Liver (tissue), 9 donors: ENCODE measurements around the gene ARHGEF9. TPM values are rescaled to one million over a fixed set of nuclear protein-coding genes. Genes with fewer than 3 reads are reported as not detected.

Experiments
- DNase-seq: peaks from one replicate; pipeline ENCODE4 v3.0.0-alpha.2; 2017; ENCODE audit warnings: low spot score
- H3K27ac ChIP-seq, 2 donors: one replicate each; pipeline ENCODE4 v1.7.0; 2013; ENCODE audit warnings: inconsistent platforms in 2 of 2, low read length in 2 of 2, control low read depth in 1 of 2, low read depth in 1 of 2, mild to moderate bottlenecking in 1 of 2
- H3K27me3 ChIP-seq, 4 donors: one replicate each; pipeline versions ENCODE4 v1.6.1 to v1.7.0; 2013; ENCODE audit warnings: low read length in 3 of 4, inconsistent platforms in 1 of 4, mild to moderate bottlenecking in 1 of 4, moderate library complexity in 1 of 4; ENCODE audit not compliant: control insufficient read depth in 4 of 4, insufficient read depth in 4 of 4
- H3K36me3 ChIP-seq, 4 donors: one replicate each; pipeline versions ENCODE4 v1.6.1 to v1.7.0; 2013; ENCODE audit warnings: low read length in 3 of 4, mild to moderate bottlenecking in 3 of 4, low read depth in 1 of 4, moderate library complexity in 1 of 4; ENCODE audit not compliant: control insufficient read depth in 4 of 4, insufficient read depth in 3 of 4
- H3K4me1 ChIP-seq, 4 donors: one replicate each; pipeline versions ENCODE4 v1.6.1 to v1.7.0; 2013; ENCODE audit warnings: low read length in 3 of 4, mild to moderate bottlenecking in 3 of 4, moderate library complexity in 1 of 4; ENCODE audit not compliant: control insufficient read depth in 4 of 4, insufficient read depth in 4 of 4
- H3K4me3 ChIP-seq, 3 donors: one replicate each; pipeline versions ENCODE4 v1.6.1 to v1.7.0; 2013; ENCODE audit warnings: low read length in 3 of 3, control low read depth in 1 of 3, low read depth in 1 of 3, mild to moderate bottlenecking in 1 of 3
- H3K9ac ChIP-seq, 2 donors: one replicate each; pipeline ENCODE4 v1.7.0; 2013; ENCODE audit warnings: low read length in 2 of 2, mild to moderate bottlenecking in 2 of 2, moderate library complexity in 2 of 2, control low read depth in 1 of 2, low read depth in 1 of 2
- H3K9me3 ChIP-seq, 4 donors: one replicate each; pipeline versions ENCODE4 v1.6.1 to v1.7.0; 2013; ENCODE audit warnings: low read length in 3 of 4; ENCODE audit not compliant: control insufficient read depth in 4 of 4
- ATF3 ChIP-seq: IDR thresholded peaks from 2 replicates; pipeline ENCODE4 v1.6.1; 2016; ENCODE audit warnings: antibody characterized with exemption
- EGR1 ChIP-seq, 2 donors: IDR thresholded peaks; 2 replicates each; pipeline ENCODE4 v1.6.1; 2016 to 2018; ENCODE audit warnings: antibody characterized with exemption in 2 of 2, low read depth in 2 of 2
- FOXA1 ChIP-seq: IDR thresholded peaks from 2 replicates; pipeline ENCODE4 v1.6.1; 2016; ENCODE audit warnings: antibody characterized with exemption
- FOXA2 ChIP-seq: IDR thresholded peaks from 2 replicates; pipeline ENCODE4 v1.6.1; 2016; ENCODE audit warnings: antibody characterized with exemption
- HNF4A ChIP-seq, 2 donors: conservative IDR thresholded peaks; 2 replicates each; pipeline ENCODE4 v1.6.1; 2016; ENCODE audit warnings: antibody characterized with exemption in 2 of 2, mild to moderate bottlenecking in 2 of 2
- HNF4G ChIP-seq: IDR thresholded peaks from 2 replicates; pipeline ENCODE4 v1.6.1; 2016; ENCODE audit warnings: antibody characterized with exemption
- NR2F2 ChIP-seq: IDR thresholded peaks from 2 replicates; pipeline ENCODE4 v1.6.1; 2016; ENCODE audit warnings: antibody characterized with exemption
- RAD21 ChIP-seq, 2 donors: IDR thresholded peaks; 2 replicates each; pipeline ENCODE4 v1.6.1; 2016; ENCODE audit warnings: antibody characterized with exemption in 2 of 2, mild to moderate bottlenecking in 2 of 2
- RXRA ChIP-seq, 2 donors: IDR thresholded peaks; 2 replicates each; pipeline ENCODE4 v1.6.1; 2017 to 2018; ENCODE audit warnings: antibody characterized with exemption in 2 of 2, mild to moderate bottlenecking in 1 of 2
- SP1 ChIP-seq: IDR thresholded peaks from 2 replicates; pipeline ENCODE4 v1.6.1; 2018; ENCODE audit warnings: antibody characterized with exemption, mild to moderate bottlenecking
- YY1 ChIP-seq: IDR thresholded peaks from 2 replicates; pipeline ENCODE4 v1.6.1; 2016; ENCODE audit warnings: antibody characterized with exemption, mild to moderate bottlenecking
- whole genome bisulfite sequencing: extraction: QIAGEN DNeasy Blood & Tissue Kit; methylation state at CpG from one replicate; pipeline ENCODE4 v1.1.7; 2013; 5-methylcytosine and 5-hydroxymethylcytosine counted together
- polyA plus RNA-seq, 2 donors: library from polyadenylated mRNA; stranded (reverse) in 1 of 2; unstranded in 1 of 2; fragments of 200-250 nt in 1 of 2; fragments of >200 nt in 1 of 2; fragmentation: Nextera tagmentation in 1 of 2; extraction: Ambion mirVana in 1 of 2; gene quantifications; one replicate each; pipeline versions ENCODE4 v1.2.1 to v1.2.3, GENCODE V29; 2013 to 2015
- total RNA-seq, 2 donors: library from RNA; depleted of rRNA; stranded (reverse); fragments of >200 nt; gene quantifications; one replicate each; pipeline ENCODE4 v1.2.3, GENCODE V29; 2014
- TF ChIP-seq, protein P1 (sequence below): fragments of 150-350 bp; IDR thresholded peaks from 2 replicates; pipeline ENCODE4 v1.5.1; 2017; ENCODE audit warnings: improper control_type of control experiment, low read depth, low read length; ENCODE audit not compliant: missing input control
- TF ChIP-seq, protein P2 (sequence below): IDR thresholded peaks from 2 replicates; pipeline ENCODE4 v1.6.1; 2016; ENCODE audit warnings: antibody characterized with exemption, mild to moderate bottlenecking
- TF ChIP-seq, protein P3 (sequence below): IDR thresholded peaks from 2 replicates; pipeline ENCODE4 v1.6.1; 2016; ENCODE audit warnings: antibody characterized with exemption
- donor health status: healthy.
- donor health status: healthy.
- donor health status: healthy.
- donor health status: healthy.
- donor health status: healthy.

Gene ARHGEF9
- total and polyA plus RNA-seq, 4 donors, result 2.1 to 9.0 (median 6.2) TPM

DNA sequence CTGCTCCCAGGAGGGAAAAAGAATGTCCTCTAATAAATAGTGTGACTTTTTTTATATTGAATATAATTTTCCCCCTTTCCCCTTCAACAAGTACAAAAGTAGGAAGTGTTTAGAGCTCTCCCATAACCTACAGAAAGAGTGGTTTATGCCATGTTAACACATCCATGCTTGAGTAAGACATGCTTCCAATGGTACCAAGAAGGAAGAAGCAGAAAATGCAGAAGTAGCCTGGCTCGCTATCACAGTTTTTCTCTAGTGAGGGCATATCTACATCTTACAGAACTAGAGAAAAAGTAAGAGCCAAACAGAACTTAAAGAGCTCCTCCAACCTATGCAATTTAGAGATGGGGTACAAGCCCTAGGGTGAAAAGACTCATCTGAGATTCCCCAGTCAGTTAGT is 82.5 kb downstream of the ARHGEF9 start:
- Histone ChIP-seq H3K9ac (no peak overlapping the region), H3K27ac (no peak overlapping the region), H3K9me3 (no peaks in the 10 kb centered on the region), H3K4me3 (no peak overlapping the region), H3K27me3 (no peaks in the 10 kb centered on the region), H3K36me3 (peaks cover 0 to 13% (median 10%) of the 10 kb centered on the region in 4 donors), H3K4me1 (no peaks in the 10 kb centered on the region)
- no peak for TF ChIP-seq HNF4G
- TF ChIP-seq, protein P1, sequence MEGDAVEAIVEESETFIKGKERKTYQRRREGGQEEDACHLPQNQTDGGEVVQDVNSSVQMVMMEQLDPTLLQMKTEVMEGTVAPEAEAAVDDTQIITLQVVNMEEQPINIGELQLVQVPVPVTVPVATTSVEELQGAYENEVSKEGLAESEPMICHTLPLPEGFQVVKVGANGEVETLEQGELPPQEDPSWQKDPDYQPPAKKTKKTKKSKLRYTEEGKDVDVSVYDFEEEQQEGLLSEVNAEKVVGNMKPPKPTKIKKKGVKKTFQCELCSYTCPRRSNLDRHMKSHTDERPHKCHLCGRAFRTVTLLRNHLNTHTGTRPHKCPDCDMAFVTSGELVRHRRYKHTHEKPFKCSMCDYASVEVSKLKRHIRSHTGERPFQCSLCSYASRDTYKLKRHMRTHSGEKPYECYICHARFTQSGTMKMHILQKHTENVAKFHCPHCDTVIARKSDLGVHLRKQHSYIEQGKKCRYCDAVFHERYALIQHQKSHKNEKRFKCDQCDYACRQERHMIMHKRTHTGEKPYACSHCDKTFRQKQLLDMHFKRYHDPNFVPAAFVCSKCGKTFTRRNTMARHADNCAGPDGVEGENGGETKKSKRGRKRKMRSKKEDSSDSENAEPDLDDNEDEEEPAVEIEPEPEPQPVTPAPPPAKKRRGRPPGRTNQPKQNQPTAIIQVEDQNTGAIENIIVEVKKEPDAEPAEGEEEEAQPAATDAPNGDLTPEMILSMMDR, result no peak
- TF ChIP-seq HNF4A (conservative IDR thresholded peaks at IDR 0.05), result no peak
- TF ChIP-seq EGR1 (IDR thresholded peaks at IDR 0.05; ENCODE audit: low read depth in 2 of 2), result no peak
- TF ChIP-seq FOXA1, result no peak
- TF ChIP-seq YY1, result no peak
- TF ChIP-seq SP1, result no peak
- TF ChIP-seq RXRA (IDR thresholded peaks at IDR 0.05), result no peak
- no peak for TF ChIP-seq FOXA2
- TF ChIP-seq RAD21 (IDR thresholded peaks at IDR 0.05), result no peak
- no peak for TF ChIP-seq ATF3
- TF ChIP-seq, protein P2, sequence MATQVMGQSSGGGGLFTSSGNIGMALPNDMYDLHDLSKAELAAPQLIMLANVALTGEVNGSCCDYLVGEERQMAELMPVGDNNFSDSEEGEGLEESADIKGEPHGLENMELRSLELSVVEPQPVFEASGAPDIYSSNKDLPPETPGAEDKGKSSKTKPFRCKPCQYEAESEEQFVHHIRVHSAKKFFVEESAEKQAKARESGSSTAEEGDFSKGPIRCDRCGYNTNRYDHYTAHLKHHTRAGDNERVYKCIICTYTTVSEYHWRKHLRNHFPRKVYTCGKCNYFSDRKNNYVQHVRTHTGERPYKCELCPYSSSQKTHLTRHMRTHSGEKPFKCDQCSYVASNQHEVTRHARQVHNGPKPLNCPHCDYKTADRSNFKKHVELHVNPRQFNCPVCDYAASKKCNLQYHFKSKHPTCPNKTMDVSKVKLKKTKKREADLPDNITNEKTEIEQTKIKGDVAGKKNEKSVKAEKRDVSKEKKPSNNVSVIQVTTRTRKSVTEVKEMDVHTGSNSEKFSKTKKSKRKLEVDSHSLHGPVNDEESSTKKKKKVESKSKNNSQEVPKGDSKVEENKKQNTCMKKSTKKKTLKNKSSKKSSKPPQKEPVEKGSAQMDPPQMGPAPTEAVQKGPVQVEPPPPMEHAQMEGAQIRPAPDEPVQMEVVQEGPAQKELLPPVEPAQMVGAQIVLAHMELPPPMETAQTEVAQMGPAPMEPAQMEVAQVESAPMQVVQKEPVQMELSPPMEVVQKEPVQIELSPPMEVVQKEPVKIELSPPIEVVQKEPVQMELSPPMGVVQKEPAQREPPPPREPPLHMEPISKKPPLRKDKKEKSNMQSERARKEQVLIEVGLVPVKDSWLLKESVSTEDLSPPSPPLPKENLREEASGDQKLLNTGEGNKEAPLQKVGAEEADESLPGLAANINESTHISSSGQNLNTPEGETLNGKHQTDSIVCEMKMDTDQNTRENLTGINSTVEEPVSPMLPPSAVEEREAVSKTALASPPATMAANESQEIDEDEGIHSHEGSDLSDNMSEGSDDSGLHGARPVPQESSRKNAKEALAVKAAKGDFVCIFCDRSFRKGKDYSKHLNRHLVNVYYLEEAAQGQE, result no peak
- TF ChIP-seq, protein P3, sequence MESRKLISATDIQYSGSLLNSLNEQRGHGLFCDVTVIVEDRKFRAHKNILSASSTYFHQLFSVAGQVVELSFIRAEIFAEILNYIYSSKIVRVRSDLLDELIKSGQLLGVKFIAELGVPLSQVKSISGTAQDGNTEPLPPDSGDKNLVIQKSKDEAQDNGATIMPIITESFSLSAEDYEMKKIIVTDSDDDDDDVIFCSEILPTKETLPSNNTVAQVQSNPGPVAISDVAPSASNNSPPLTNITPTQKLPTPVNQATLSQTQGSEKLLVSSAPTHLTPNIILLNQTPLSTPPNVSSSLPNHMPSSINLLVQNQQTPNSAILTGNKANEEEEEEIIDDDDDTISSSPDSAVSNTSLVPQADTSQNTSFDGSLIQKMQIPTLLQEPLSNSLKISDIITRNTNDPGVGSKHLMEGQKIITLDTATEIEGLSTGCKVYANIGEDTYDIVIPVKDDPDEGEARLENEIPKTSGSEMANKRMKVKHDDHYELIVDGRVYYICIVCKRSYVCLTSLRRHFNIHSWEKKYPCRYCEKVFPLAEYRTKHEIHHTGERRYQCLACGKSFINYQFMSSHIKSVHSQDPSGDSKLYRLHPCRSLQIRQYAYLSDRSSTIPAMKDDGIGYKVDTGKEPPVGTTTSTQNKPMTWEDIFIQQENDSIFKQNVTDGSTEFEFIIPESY, result no peak
- TF ChIP-seq NR2F2, result no peak
- no peak for DNase-seq
- 88% methylated on average over 1 of the region's 1 CpG for WGBS

DNA sequence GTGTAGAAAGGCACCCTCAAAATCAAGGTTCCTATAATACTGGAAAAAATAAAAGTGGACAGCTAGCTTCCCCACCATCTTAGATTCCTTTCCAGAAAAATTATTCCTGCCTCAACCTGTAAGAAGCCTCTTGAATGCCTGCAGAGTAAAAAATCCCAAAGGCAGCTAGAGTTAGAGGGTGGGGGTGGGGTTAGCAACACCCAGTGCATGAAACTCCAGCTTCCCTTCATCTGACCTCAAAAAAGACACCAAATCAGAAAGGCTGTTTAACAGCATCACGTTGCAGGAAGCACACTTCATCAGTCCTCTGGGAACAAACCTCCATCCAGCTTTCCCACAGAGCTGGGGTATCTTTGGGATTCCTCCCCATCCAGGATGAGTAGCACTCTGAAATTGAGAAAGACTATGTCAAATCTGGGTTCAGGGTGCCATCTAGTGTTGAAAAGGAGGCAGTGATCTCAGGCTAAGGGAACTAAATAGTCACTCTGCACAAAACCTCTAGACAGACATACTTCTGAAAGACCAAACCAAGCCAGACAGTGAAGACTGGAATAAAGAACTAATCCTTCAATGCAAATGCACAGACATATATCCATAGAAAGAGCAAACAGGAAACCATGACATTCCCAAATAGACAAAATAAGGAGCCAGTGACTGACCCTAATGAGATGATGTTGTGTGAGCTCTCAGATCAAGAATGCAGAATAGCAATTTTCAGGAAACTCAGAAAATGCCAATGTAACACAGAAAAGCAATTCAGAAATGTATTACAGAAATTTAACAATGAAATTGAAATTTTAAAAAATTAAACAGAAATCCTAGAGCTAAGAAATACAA is 97.9 kb downstream of the ARHGEF9 start:
- Histone ChIP-seq H3K4me3 (no peak overlapping the region), H3K9me3 (no peaks in the 10 kb centered on the region), H3K36me3 (no peaks in the 10 kb centered on the region), H3K27ac (no peak overlapping the region), H3K4me1 (no peaks in the 10 kb centered on the region), H3K27me3 (no peaks in the 10 kb centered on the region), H3K9ac (no peak overlapping the region)
- TF ChIP-seq, protein P1, result peak; percentile 71
- TF ChIP-seq, protein P2, result no peak
- peak; percentile 76 to 92 for TF ChIP-seq RAD21 (IDR thresholded peaks at IDR 0.05)
- no peak for DNase-seq
- WGBS, result 19% methylated on average over 1 of the region's 1 CpG
